GM23338 (cell line): ENCODE measurements around the gene ZEB1. TPM values are rescaled to one million over a fixed set of nuclear protein-coding genes. Genes with fewer than 3 reads are reported as not detected.

Experiments used
- ATAC-seq: fragments of 200-7000 bp; cut with Tn5 transposase; 3 replicates; pipeline ENCODE4 v1.9.1; 2020
- DNase-seq: peaks from one replicate; pipeline ENCODE4 v3.0.0-alpha.2; 2015; ENCODE audit warnings: low spot score
- H2AFZ ChIP-seq: fragments of 200-600 bp; sonication (generic); 2 replicates; pipeline ENCODE4 v1.8.0; 2016; ENCODE audit warnings: antibody characterized with exemption, mild to moderate bottlenecking, moderate library complexity
- H3F3A ChIP-seq: fragments of 200-600 bp; sonication (generic); replicated peaks from 2 replicates; pipeline ENCODE4 v1.8.0; 2017; ENCODE audit warnings: antibody characterized with exemption, mixed run types, low read depth
- H3K27ac ChIP-seq: fragments of 200-600 bp; sonication (generic); 2 replicates; pipeline ENCODE4 v1.6.1; 2016; ENCODE audit warnings: low read depth
- H3K27me3 ChIP-seq: fragments of 200-600 bp; sonication (generic); 2 replicates; pipeline ENCODE4 v1.8.0; 2016; ENCODE audit warnings: mild to moderate bottlenecking, mixed run types, moderate library complexity; ENCODE audit not compliant: insufficient read depth
- H3K36me3 ChIP-seq: fragments of 200-600 bp; sonication (generic); 2 replicates; pipeline ENCODE4 v1.8.0; 2016; ENCODE audit warnings: mild to moderate bottlenecking; ENCODE audit not compliant: insufficient read depth
- H3K4me1 ChIP-seq: fragments of 200-600 bp; sonication (generic); 2 replicates; pipeline ENCODE4 v1.8.0; 2016; ENCODE audit warnings: mild to moderate bottlenecking, moderate library complexity; ENCODE audit not compliant: insufficient read depth
- H3K4me2 ChIP-seq: fragments of 200-600 bp; sonication (generic); 2 replicates; pipeline ENCODE4 v1.7.1; 2017; ENCODE audit warnings: mixed run types
- H3K4me3 ChIP-seq: fragments of 200-600 bp; sonication (generic); 2 replicates; pipeline ENCODE4 v1.6.1; 2016; ENCODE audit warnings: mixed run types
- H3K79me2 ChIP-seq: fragments of 200-600 bp; sonication (generic); replicated peaks from 2 replicates; pipeline ENCODE4 v1.8.0; 2017; ENCODE audit warnings: mild to moderate bottlenecking; ENCODE audit not compliant: insufficient read depth
- H3K9me2 ChIP-seq: fragments of 200-600 bp; sonication (generic); 2 replicates; pipeline ENCODE4 v1.8.0; 2017; ENCODE audit not compliant: insufficient read depth
- H4K20me1 ChIP-seq: fragments of 200-600 bp; sonication (generic); replicated peaks from 2 replicates; pipeline ENCODE4 v1.8.0; 2017; ENCODE audit warnings: mild to moderate bottlenecking; ENCODE audit not compliant: insufficient read depth
- H3K27ac Mint-ChIP-seq: 2 replicates; pipeline ENCODE4 v1.8.0; 2020; ENCODE audit warnings: inconsistent platforms, mild to moderate bottlenecking, moderate library complexity, mixed read lengths
- H3K27me3 Mint-ChIP-seq: 3 replicates; pipeline ENCODE4 v1.8.0; 2022; ENCODE audit warnings: low read depth, mild to moderate bottlenecking, moderate library complexity, mixed read lengths, inconsistent platforms; ENCODE audit not compliant: insufficient read depth, poor library complexity
- H3K36me3 Mint-ChIP-seq: 3 replicates; pipeline ENCODE4 v1.8.0; 2021; ENCODE audit warnings: low read depth, mild to moderate bottlenecking, inconsistent platforms, moderate library complexity, mixed read lengths
- H3K4me1 Mint-ChIP-seq: 3 replicates; pipeline ENCODE4 v1.8.0; 2020; ENCODE audit warnings: mild to moderate bottlenecking, inconsistent platforms, mixed read lengths
- H3K4me3 Mint-ChIP-seq: 3 replicates; pipeline ENCODE4 v1.8.0; 2021; ENCODE audit warnings: moderate library complexity, mild to moderate bottlenecking, inconsistent platforms, mixed read lengths
- H3K9me3 Mint-ChIP-seq: 3 replicates; pipeline ENCODE4 v1.8.0; 2020; ENCODE audit warnings: moderate library complexity, mild to moderate bottlenecking, inconsistent platforms, mixed read lengths
- CREB1 ChIP-seq: fragments of 250-450 bp; sonication (Bioruptor Pico); IDR thresholded peaks from 2 replicates; pipeline ENCODE4 v1.5.0; 2020; ENCODE audit warnings: low read depth, mild to moderate bottlenecking, moderate library complexity
- CTCF ChIP-seq, 2 experiments: fragments of 200-600 bp in 1 of 2; sonication (generic) in 1 of 2; conservative IDR thresholded peaks; 2 replicates each; pipeline versions ENCODE4 v1.5.1 to v1.6.1; 2016 to 2017; ENCODE audit warnings: antibody characterized with exemption in 2 of 2, low read depth in 2 of 2, mild to moderate bottlenecking in 2 of 2, moderate library complexity in 1 of 2
- ETS1 ChIP-seq: IDR thresholded peaks from 2 replicates; pipeline ENCODE4 v1.6.1; 2016; ENCODE audit warnings: antibody characterized with exemption
- EZH2 ChIP-seq: fragments of 200-600 bp; sonication (generic); IDR thresholded peaks from one replicate; pipeline ENCODE4 v1.8.0; 2017; ENCODE audit warnings: antibody characterized with exemption, mild to moderate bottlenecking, low read depth; ENCODE audit not compliant: unreplicated experiment
- EZH2phosphoT487 ChIP-seq: fragments of 200-600 bp; sonication (generic); IDR thresholded peaks from one replicate; pipeline ENCODE4 v1.8.1; 2018; ENCODE audit warnings: antibody characterized with exemption; ENCODE audit not compliant: unreplicated experiment
- JUNB ChIP-seq: IDR thresholded peaks from one replicate; pipeline ENCODE4 v1.6.1; 2016; ENCODE audit warnings: antibody characterized with exemption; ENCODE audit not compliant: unreplicated experiment
- NANOG ChIP-seq: IDR thresholded peaks from 2 replicates; pipeline ENCODE4 v1.6.1; 2016; ENCODE audit warnings: antibody characterized with exemption, borderline replicate concordance
- POLR2AphosphoS5 ChIP-seq: IDR thresholded peaks from 2 replicates; pipeline ENCODE4 v1.6.1; 2016; ENCODE audit warnings: antibody characterized with exemption, low read depth
- REST ChIP-seq: IDR thresholded peaks from one replicate; pipeline ENCODE4 v1.6.1; 2018; ENCODE audit warnings: antibody characterized with exemption; ENCODE audit not compliant: unreplicated experiment
- STAT1 ChIP-seq: IDR thresholded peaks from one replicate; pipeline ENCODE4 v1.6.1; 2016; ENCODE audit warnings: antibody characterized with exemption; ENCODE audit not compliant: unreplicated experiment
- ZNF114 ChIP-seq: fragments of 250-450 bp; sonication (Bioruptor Pico); IDR thresholded peaks from 2 replicates; pipeline ENCODE4 v1.5.0; 2020; ENCODE audit warnings: mild to moderate bottlenecking, moderate library complexity
- ZNF331 ChIP-seq: fragments of 250-450 bp; sonication (Bioruptor Pico); IDR thresholded peaks from 2 replicates; pipeline ENCODE4 v1.5.0; 2020; ENCODE audit warnings: low read depth, mild to moderate bottlenecking, moderate library complexity
- ZNF462 ChIP-seq: fragments of 250-450 bp; sonication (Bioruptor Pico); IDR thresholded peaks from 2 replicates; pipeline ENCODE4 v1.5.0; 2020; ENCODE audit warnings: mild to moderate bottlenecking, moderate library complexity
- polyA plus RNA-seq: library from polyadenylated mRNA; unstranded; fragments of >200 nt; fragmentation: Nextera tagmentation; extraction: Ambion mirVana; gene quantifications from 2 replicates; pipeline ENCODE4 v1.2.1, GENCODE V29; 2016
- total RNA-seq: library from RNA; depleted of rRNA; stranded (reverse); fragments of >200 nt; shearing (Covaris generic); gene quantifications from 2 replicates; pipeline ENCODE4 v1.2.3, GENCODE V29; 2014

The ZEB1 gene
- total and polyA plus RNA-seq, 2 experiments from 2014 or later, result 0.16 to 0.45 TPM

GRCh38 chr10:31390804-31391203, 71.8 kb downstream of the ZEB1 start:
- H3K27ac ChIP-seq, result no peak overlapping the region
- H3K4me3 Mint-ChIP-seq, result no peak overlapping the region
- ATAC-seq (no peak), DNase-seq (no peak)
- no peaks in the 10 kb centered on the region for H3F3A ChIP-seq
- peaks cover 16% of the 10 kb centered on the region for H3K4me1 Mint-ChIP-seq
- H3K4me2 ChIP-seq, result no peak overlapping the region
- no peak for TF ChIP-seq ETS1
- no peak for TF ChIP-seq EZH2phosphoT487
- TF ChIP-seq NANOG, result no peak
- TF ChIP-seq CTCF (conservative IDR thresholded peaks at IDR 0.05; ENCODE audit: low read depth in 2 of 2), result no peak
- TF ChIP-seq ZNF462 (CRISPR knock-in tag), result no peak
- TF ChIP-seq ZNF331 (CRISPR knock-in tag), result no peak
- TF ChIP-seq STAT1, result no peak
- no peak for TF ChIP-seq REST
- no peak for TF ChIP-seq POLR2AphosphoS5
- no peak for TF ChIP-seq CREB1 (CRISPR knock-in tag)
- TF ChIP-seq JUNB, result no peak
- no peak for TF ChIP-seq ZNF114 (CRISPR knock-in tag)
- TF ChIP-seq EZH2, result no peak
- H3K36me3 Mint-ChIP-seq, result no peaks in the 10 kb centered on the region
- no peaks in the 10 kb centered on the region for H4K20me1 ChIP-seq
- no peak overlapping the region for H3K4me3 ChIP-seq
- H3K79me2 ChIP-seq, result no peaks in the 10 kb centered on the region
- no peak overlapping the region for H2AFZ ChIP-seq
- no peaks in the 10 kb centered on the region for H3K27me3 Mint-ChIP-seq
- H3K4me1 ChIP-seq, result peaks cover 20% of the 10 kb centered on the region
- no peaks in the 10 kb centered on the region for H3K27me3 ChIP-seq
- no peaks in the 10 kb centered on the region for H3K9me2 ChIP-seq
- H3K9me3 Mint-ChIP-seq, result no peaks in the 10 kb centered on the region
- H3K27ac Mint-ChIP-seq, result no peak overlapping the region
- no peaks in the 10 kb centered on the region for H3K36me3 ChIP-seq
